WTC11 (cell line): ENCODE results near the gene TAF5L. TPM values are rescaled to one million over a fixed set of nuclear protein-coding genes. Genes with fewer than 3 reads are reported as not detected.

Experiments used
- ATAC-seq: fragments of 200-7000 bp; cut with Tn5 transposase; 2 replicates; pipeline ENCODE4 v1.10.0; 2021; ENCODE audit warnings: mild to moderate bottlenecking, moderate library complexity
- CTCF ChIA-PET: fragments of 300-600 bp; sonication (Branson Sonifier 250); formaldehyde crosslinking; loops from one replicate; lab custom pipeline; 2021; ENCODE audit warnings: antibody characterized with exemption; lab: Charles Lee
- POLR2A ChIA-PET: fragments of 350-600 bp; sonication (Branson Sonifier 250); formaldehyde crosslinking; loops from one replicate; lab custom pipeline; 2021; ENCODE audit warnings: antibody characterized with exemption; lab: Charles Lee
- DNase-seq: peaks from one replicate; pipeline ENCODE4 v3.0.0; 2021; ENCODE audit warnings: low spot score
- H3K27ac Mint-ChIP-seq: 2 replicates; pipeline ENCODE4 v1.8.0; 2021; ENCODE audit warnings: mixed read lengths
- H3K27me3 Mint-ChIP-seq: 2 replicates; pipeline ENCODE4 v1.8.0; 2021; ENCODE audit warnings: low read depth, mild to moderate bottlenecking, moderate library complexity, mixed read lengths
- H3K36me3 Mint-ChIP-seq: 2 replicates; pipeline ENCODE4 v1.8.0; 2021; ENCODE audit warnings: mixed read lengths
- H3K4me1 Mint-ChIP-seq: 2 replicates; pipeline ENCODE4 v1.8.0; 2022; ENCODE audit warnings: mixed read lengths
- H3K4me3 Mint-ChIP-seq: 2 replicates; pipeline ENCODE4 v1.8.0; 2021; ENCODE audit warnings: mild to moderate bottlenecking, moderate library complexity, mixed read lengths
- H3K9me3 Mint-ChIP-seq: 2 replicates; pipeline ENCODE4 v1.8.0; 2021; ENCODE audit warnings: mixed read lengths
- ATF1 ChIP-seq: sonication (generic); formaldehyde crosslinking; IDR thresholded peaks from 2 replicates; pipeline ENCODE4 v1.8.1; 2023; ENCODE audit warnings: mild to moderate bottlenecking, moderate library complexity, missing genetic modification reagents
- E2F5 ChIP-seq: sonication (generic); formaldehyde crosslinking; IDR thresholded peaks from 2 replicates; pipeline ENCODE4 v1.8.1; 2022; ENCODE audit warnings: mild to moderate bottlenecking, moderate library complexity, missing genetic modification reagents
- ERG ChIP-seq: fragments of 250-450 bp; sonication (Bioruptor Pico); IDR thresholded peaks from 2 replicates; pipeline ENCODE4 v1.8.0; 2021; ENCODE audit warnings: mild to moderate bottlenecking
- FOXP4 ChIP-seq: sonication (generic); formaldehyde crosslinking; IDR thresholded peaks from 2 replicates; pipeline ENCODE4 v1.8.0; 2022; ENCODE audit warnings: mild to moderate bottlenecking, missing genetic modification reagents
- HMGA2 ChIP-seq: fragments of 250-450 bp; sonication (Bioruptor Pico); IDR thresholded peaks from 2 replicates; pipeline ENCODE4 v1.4.0; 2021; ENCODE audit warnings: mild to moderate bottlenecking, moderate library complexity
- IRF2 ChIP-seq: sonication (generic); formaldehyde crosslinking; IDR thresholded peaks from 2 replicates; pipeline ENCODE4 v1.8.0; 2022; ENCODE audit warnings: low read depth, missing genetic modification reagents, borderline replicate concordance
- KAT7 ChIP-seq: sonication (generic); formaldehyde crosslinking; IDR thresholded peaks from 2 replicates; pipeline ENCODE4 v1.8.1; 2023; ENCODE audit warnings: missing genetic modification reagents, mild to moderate bottlenecking, borderline replicate concordance
- MXD4 ChIP-seq: fragments of 250-450 bp; sonication (Bioruptor Pico); IDR thresholded peaks from 2 replicates; pipeline ENCODE4 v1.8.0; 2021; ENCODE audit warnings: mild to moderate bottlenecking, moderate library complexity, borderline replicate concordance
- MYBL2 ChIP-seq: sonication (generic); formaldehyde crosslinking; IDR thresholded peaks from 2 replicates; pipeline ENCODE4 v1.8.1; 2023; ENCODE audit warnings: mild to moderate bottlenecking, moderate library complexity, missing genetic modification reagents
- NFE2L1 ChIP-seq: sonication (generic); formaldehyde crosslinking; IDR thresholded peaks from 2 replicates; pipeline ENCODE4 v1.8.1; 2023; ENCODE audit warnings: missing genetic modification reagents
- NR1H2 ChIP-seq: sonication (generic); formaldehyde crosslinking; IDR thresholded peaks from 2 replicates; pipeline ENCODE4 v1.9.0; 2021; ENCODE audit warnings: mild to moderate bottlenecking, moderate library complexity, missing genetic modification reagents
- PRDM15 ChIP-seq: sonication (generic); formaldehyde crosslinking; IDR thresholded peaks from 2 replicates; pipeline ENCODE4 v1.8.0; 2022; ENCODE audit warnings: missing genetic modification reagents
- SP1 ChIP-seq: sonication (generic); formaldehyde crosslinking; conservative IDR thresholded peaks from 2 replicates; pipeline ENCODE4 v1.8.1; 2022; ENCODE audit warnings: missing genetic modification reagents
- STAT6 ChIP-seq: sonication (generic); formaldehyde crosslinking; conservative IDR thresholded peaks from 2 replicates; pipeline ENCODE4 v1.8.1; 2023; ENCODE audit warnings: mild to moderate bottlenecking, low read depth, missing genetic modification reagents, moderate library complexity
- ZBTB43 ChIP-seq: sonication (generic); formaldehyde crosslinking; IDR thresholded peaks from 2 replicates; pipeline ENCODE4 v1.8.1; 2023; ENCODE audit warnings: mild to moderate bottlenecking, missing genetic modification reagents
- ZMAT4 ChIP-seq: fragments of 250-450 bp; sonication (Bioruptor Pico); IDR thresholded peaks from 2 replicates; pipeline ENCODE4 v1.9.0; 2021; ENCODE audit warnings: mild to moderate bottlenecking
- ZNF232 ChIP-seq: sonication (generic); formaldehyde crosslinking; IDR thresholded peaks from 2 replicates; pipeline ENCODE4 v1.8.0; 2022; ENCODE audit warnings: mild to moderate bottlenecking, missing genetic modification reagents
- ZNF671 ChIP-seq: fragments of 250-450 bp; sonication (Bioruptor Pico); IDR thresholded peaks from 2 replicates; pipeline ENCODE4 v1.8.0; 2021; ENCODE audit warnings: mild to moderate bottlenecking
- total RNA-seq: library from RNA; stranded (reverse); gene quantifications from 3 replicates; pipeline ENCODE4 v1.2.3, GENCODE V29; 2021

The TAF5L gene
- total RNA-seq, 1 experiment from 2014 or later: 23.8 TPM

GRCh38 chr1:229572286-229572685 lies 53.6 kb downstream of the TAF5L start:
- no peaks in the 10 kb centered on the region; the same call in 1 of the 2 replicates for H3K27me3 Mint-ChIP-seq
- DNase-seq (no peak), ATAC-seq (no peak)
- H3K9me3 Mint-ChIP-seq: no peaks in the 10 kb centered on the region
- no peaks in the 10 kb centered on the region for H3K4me1 Mint-ChIP-seq
- no peak overlapping the region for H3K27ac Mint-ChIP-seq
- POLR2A ChIA-PET: no interaction called here
- H3K4me3 Mint-ChIP-seq: no peak overlapping the region
- CTCF ChIA-PET: no interaction called here
- no peaks in the 10 kb centered on the region for H3K36me3 Mint-ChIP-seq
- TF ChIP-seq ERG (CRISPR knock-in tag): no peak
- TF ChIP-seq SP1 (CRISPR knock-in tag): no peak
- no peak for TF ChIP-seq NR1H2 (CRISPR knock-in tag)
- no peak for TF ChIP-seq MXD4 (CRISPR knock-in tag)
- no peak for TF ChIP-seq NFE2L1 (CRISPR knock-in tag)
- no peak for TF ChIP-seq KAT7 (CRISPR knock-in tag)
- TF ChIP-seq ZNF671 (CRISPR knock-in tag): no peak
- TF ChIP-seq ZNF232 (CRISPR knock-in tag): no peak
- TF ChIP-seq STAT6: no peak
- TF ChIP-seq PRDM15 (CRISPR knock-in tag): no peak
- no peak for TF ChIP-seq FOXP4 (CRISPR knock-in tag)
- TF ChIP-seq ZBTB43: no peak
- no peak for TF ChIP-seq HMGA2 (CRISPR knock-in tag)
- TF ChIP-seq ATF1 (CRISPR knock-in tag): no peak
- no peak for TF ChIP-seq MYBL2 (CRISPR knock-in tag)
- TF ChIP-seq ZMAT4: no peak
- no peak for TF ChIP-seq E2F5
- TF ChIP-seq IRF2 (CRISPR knock-in tag): no peak
